Stimulated activated naive B cell treated with anti-CD40 and anti-IgM and Interleukin-4, amounts not matched to agents 10 μg/mL and 1 μg/mL and 100 μg/mL, for 72 hours (primary cell): Measurements from ENCODE around the gene HOXD4.

Experiments used
- ATAC-seq, 2 donors: fragments of 150-1000 bp; cut with Tn5 transposase; replicated peaks; 2 replicates each; pipeline ENCODE4 v1.10.0; 2021; ENCODE audit warnings: moderate library complexity in 1 of 2
- DNase-seq: peaks from one replicate; pipeline ENCODE4 v3.0.0; 2021
- H3K27ac Mint-ChIP-seq: one replicate; pipeline ENCODE4 v1.8.0; 2022; ENCODE audit warnings: mild to moderate bottlenecking, mixed read lengths
- H3K27me3 Mint-ChIP-seq, 2 donors: one replicate each; pipeline ENCODE4 v1.8.0; 2022; ENCODE audit warnings: mixed read lengths in 2 of 2
- H3K36me3 Mint-ChIP-seq, 2 donors: one replicate each; pipeline ENCODE4 v1.8.0; 2022; ENCODE audit warnings: mixed read lengths in 2 of 2, mild to moderate bottlenecking in 1 of 2
- H3K4me1 Mint-ChIP-seq, 2 donors: one replicate each; pipeline ENCODE4 v1.8.0; 2022; ENCODE audit warnings: mixed read lengths in 2 of 2, mild to moderate bottlenecking in 1 of 2
- H3K4me3 Mint-ChIP-seq, 2 donors: one replicate each; pipeline ENCODE4 v1.8.0; 2022; ENCODE audit warnings: mild to moderate bottlenecking in 2 of 2, mixed read lengths in 2 of 2, moderate library complexity in 1 of 2
- H3K9me3 Mint-ChIP-seq, 2 donors: one replicate each; pipeline ENCODE4 v1.8.0; 2022; ENCODE audit warnings: mixed read lengths in 2 of 2, mild to moderate bottlenecking in 1 of 2

Gene HOXD4

GRCh38 chr2:176177580-176178037 lies 26.3 kb downstream of the HOXD4 start:
- Mint-ChIP-seq H3K27me3 (peaks cover 72 to 74% of the 10 kb centered on the region in 2 donors), H3K4me3 (peak overlapping the region in 1 of 2 donors; percentile 14), H3K9me3 (no peaks in the 10 kb centered on the region), H3K27ac (no peak overlapping the region), H3K36me3 (peaks cover 1 to 2% of the 10 kb centered on the region in 2 donors), H3K4me1 (peaks cover 4 to 14% of the 10 kb centered on the region in 2 donors)
- DNase-seq (no peak), ATAC-seq (no peak)

- ATAC-seq = no peak
- Mint-ChIP-seq H3K27ac (no peak overlapping the region), H3K9me3 (no peaks in the 10 kb centered on the region), H3K4me3 (peak overlapping the region in 1 of 2 donors; percentile 14), H3K27me3 (peaks cover 72 to 74% of the 10 kb centered on the region in 2 donors), H3K36me3 (peaks cover 0 to 1% of the 10 kb centered on the region in 2 donors), H3K4me1 (peaks cover 4 to 14% of the 10 kb centered on the region in 2 donors)
- DNase-seq = no peak
Observed at GRCh38 chr2:176178038-176178756, 26.8 kb downstream of the HOXD4 start.

GRCh38 chr2:176178757-176179295 lies 27.5 kb downstream of the HOXD4 start:
- Mint-ChIP-seq H3K36me3 (peaks cover 0 to 1% of the 10 kb centered on the region in 2 donors), H3K9me3 (no peaks in the 10 kb centered on the region), H3K27ac (no peak overlapping the region), H3K27me3 (peaks cover 74 to 80% of the 10 kb centered on the region in 2 donors), H3K4me1 (peaks cover 4 to 14% of the 10 kb centered on the region in 2 donors), H3K4me3 (peak overlapping the region in 1 of 2 donors; percentile 5)
- ATAC-seq = no peak
- no peak for DNase-seq

GRCh38 chr2:176181551-176181950 lies 30.2 kb downstream of the HOXD4 start:
- H3K4me1 Mint-ChIP-seq = peaks cover 2 to 6% of the 10 kb centered on the region in 2 donors
- H3K36me3 Mint-ChIP-seq = peaks cover 0 to 1% of the 10 kb centered on the region in 2 donors
- H3K9me3 Mint-ChIP-seq = peaks cover 0 to 3% of the 10 kb centered on the region in 2 donors
- ATAC-seq (no peak), DNase-seq (no peak)
- no peak overlapping the region for H3K4me3 Mint-ChIP-seq
- H3K27me3 Mint-ChIP-seq = peaks cover 70 to 84% of the 10 kb centered on the region in 2 donors
- H3K27ac Mint-ChIP-seq = no peak overlapping the region

GRCh38 chr2:176182671-176183070 lies 31.3 kb downstream of the HOXD4 start:
- Mint-ChIP-seq H3K4me1 (peaks cover 5 to 15% of the 10 kb centered on the region in 2 donors), H3K4me3 (no peak overlapping the region), H3K36me3 (no peaks in the 10 kb centered on the region), H3K27me3 (peaks cover 70 to 84% of the 10 kb centered on the region in 2 donors), H3K27ac (no peak overlapping the region), H3K9me3 (peaks cover 2 to 3% of the 10 kb centered on the region in 2 donors)
- DNase-seq (no peak), ATAC-seq (no peak)

GRCh38 chr2:176184749-176185148 lies 33.4 kb downstream of the HOXD4 start:
- no peaks in the 10 kb centered on the region for H3K36me3 Mint-ChIP-seq
- H3K4me1 Mint-ChIP-seq = peaks cover 11 to 24% of the 10 kb centered on the region in 2 donors
- no peak overlapping the region for H3K4me3 Mint-ChIP-seq
- H3K27me3 Mint-ChIP-seq = peaks cover 64 to 79% of the 10 kb centered on the region in 2 donors
- H3K9me3 Mint-ChIP-seq = peaks cover 2 to 3% of the 10 kb centered on the region in 2 donors
- DNase-seq = no peak
- no peak for ATAC-seq
- no peak overlapping the region for H3K27ac Mint-ChIP-seq

- H3K27ac Mint-ChIP-seq = no peak overlapping the region
- H3K4me1 Mint-ChIP-seq = peaks cover 11 to 25% of the 10 kb centered on the region in 2 donors
- H3K4me3 Mint-ChIP-seq = no peak overlapping the region
- peaks cover 65 to 78% of the 10 kb centered on the region in 2 donors for H3K27me3 Mint-ChIP-seq
- peaks cover 2 to 3% of the 10 kb centered on the region in 2 donors for H3K9me3 Mint-ChIP-seq
- no peak for ATAC-seq
- no peak for DNase-seq
- H3K36me3 Mint-ChIP-seq = no peaks in the 10 kb centered on the region
Observed at GRCh38 chr2:176186024-176186423, 34.7 kb downstream of the HOXD4 start.

- peaks cover 68 to 86% of the 10 kb centered on the region in 2 donors for H3K27me3 Mint-ChIP-seq
Observed at GRCh38 chr2:176187200-176187898, 36.0 kb downstream of the HOXD4 start.

GRCh38 chr2:176187899-176188773 lies 36.8 kb downstream of the HOXD4 start, which contains the start of gene HOXD1:
TSS of gene HOXD1 (plus strand) at chr2:176188668. CDS start at chr2:176188802, 134 bp downstream.
- peak within 1 kb of the TSS; percentile 83 for H3K4me3 Mint-ChIP-seq
- H3K9me3 Mint-ChIP-seq = peaks cover 2 to 3% of the 10 kb centered on the region in 2 donors
- no peak for DNase-seq
- peak within 1 kb of the TSS; percentile 89 for H3K27ac Mint-ChIP-seq
- ATAC-seq = peak; percentile 12 to 41
- peaks cover 66 to 86% of the 10 kb centered on the region in 2 donors for H3K27me3 Mint-ChIP-seq
- H3K4me1 Mint-ChIP-seq = peaks cover 11 to 25% of the 10 kb centered on the region in 2 donors
- no peaks in the 10 kb centered on the region for H3K36me3 Mint-ChIP-seq

More at GRCh38 chr2:176187200-176187898, 36.0 kb downstream of the HOXD4 start:
- Mint-ChIP-seq H3K9me3 (peaks cover 2 to 3% of the 10 kb centered on the region in 2 donors), H3K4me1 (peaks cover 11 to 25% of the 10 kb centered on the region in 2 donors), H3K4me3 (peak overlapping the region; percentile 83), H3K27ac (peak overlapping the region; percentile 89), H3K36me3 (no peaks in the 10 kb centered on the region)
- no peak for ATAC-seq
- no peak for DNase-seq

GRCh38 chr2:176188774-176189680 lies 37.7 kb downstream of the HOXD4 start:
- DNase-seq (no peak), ATAC-seq (no peak)
- H3K9me3 Mint-ChIP-seq = peaks cover 2 to 3% of the 10 kb centered on the region in 2 donors
- peak overlapping the region; percentile 63 for H3K27ac Mint-ChIP-seq
- H3K36me3 Mint-ChIP-seq = no peaks in the 10 kb centered on the region
- peaks cover 11 to 25% of the 10 kb centered on the region in 2 donors for H3K4me1 Mint-ChIP-seq
- H3K27me3 Mint-ChIP-seq = peaks cover 58 to 82% of the 10 kb centered on the region in 2 donors
- H3K4me3 Mint-ChIP-seq = peak overlapping the region; percentile 83

- no peak for ATAC-seq
- DNase-seq = no peak
- peak overlapping the region; percentile 37 for H3K27ac Mint-ChIP-seq
Observed at GRCh38 chr2:176189681-176190641, 38.6 kb downstream of the HOXD4 start.

GRCh38 chr2:176192351-176192750 lies 41.0 kb downstream of the HOXD4 start:
- no peak for ATAC-seq
- Mint-ChIP-seq H3K4me3 (no peak overlapping the region), H3K9me3 (no peaks in the 10 kb centered on the region), H3K4me1 (peaks cover 11 to 20% of the 10 kb centered on the region in 2 donors), H3K27ac (no peak overlapping the region), H3K36me3 (no peaks in the 10 kb centered on the region), H3K27me3 (peaks cover 53 to 78% of the 10 kb centered on the region in 2 donors)
- DNase-seq = no peak

More at GRCh38 chr2:176189681-176190641, 38.6 kb downstream of the HOXD4 start:
- Mint-ChIP-seq H3K4me3 (peak overlapping the region in 1 of 2 donors; percentile 64), H3K27me3 (peaks cover 59 to 85% of the 10 kb centered on the region in 2 donors), H3K9me3 (peaks cover 2 to 3% of the 10 kb centered on the region in 2 donors), H3K4me1 (peaks cover 11 to 25% of the 10 kb centered on the region in 2 donors), H3K36me3 (no peaks in the 10 kb centered on the region)
